ENCODE data around the gene PCGF2. TPM values are rescaled to one million over a fixed set of nuclear protein-coding genes. Genes with fewer than 3 reads are reported as not detected.
"Not testable (repeated sequence)": the region's sequence is repeated elsewhere in the genome, so short reads cannot be mapped to it uniquely, and the experiment has no call there.

PCGF2 gene
- total RNA-seq, 6 donors from 2014 or later, result 14.6 to 51.7 (median 31.9) TPM

- DNase-seq (no peak), ATAC-seq (ENCODE audit: low FRiP score in 2 of 2) (no peak)
- Histone ChIP-seq H3K27me3 (no peaks in the 10 kb centered on the region), H3K9me3 (no peaks in the 10 kb centered on the region), H3K4me3 (no peak overlapping the region), H3K27ac (no peak overlapping the region), H3K36me3 (peaks cover 0 to 4% (median 0%) of the 10 kb centered on the region in 4 donors), H3K4me1 (peaks cover 23 to 44% (median 37%) of the 10 kb centered on the region in 4 donors)
- TF ChIP-seq POLR2AphosphoS5 (IDR thresholded peaks at IDR 0.05), result no peak
- 96 to 99% methylated on average over 5 of the region's 5 CpGs for WGBS, 2 donors
Observed at GRCh38 chr17:38794221-38794620, 46.1 kb upstream of the PCGF2 start.

GRCh38 chr17:38791162-38791561 lies 43.0 kb upstream of the PCGF2 start:
- no peak overlapping the region for H3K4me3 ChIP-seq
- H3K27me3 ChIP-seq, result no peaks in the 10 kb centered on the region
- no peak for TF ChIP-seq POLR2A (IDR thresholded peaks at IDR 0.05)
- TF ChIP-seq EP300 (IDR thresholded peaks at IDR 0.05), result no peak
- no peak for TF ChIP-seq POLR2AphosphoS5 (IDR thresholded peaks at IDR 0.05)
- TF ChIP-seq CTCF (IDR thresholded peaks at IDR 0.05), result no peak
- ATAC-seq (ENCODE audit: low FRiP score in 2 of 2), result no peak
- H3K4me1 ChIP-seq, result peaks cover 0 to 21% (median 14%) of the 10 kb centered on the region in 4 donors
- no peak for DNase-seq
- no peaks in the 10 kb centered on the region for H3K9me3 ChIP-seq
- H3K27ac ChIP-seq, result peak overlapping the region in 1 of 4 donors; percentile 64
- WGBS, 2 donors, result 92 to 94% methylated on average over 5 of the region's 5 CpGs
- peaks cover 0 to 10% (median 7%) of the 10 kb centered on the region in 4 donors for H3K36me3 ChIP-seq

GRCh38 chr17:38790148-38790707 lies 42.1 kb upstream of the PCGF2 start:
- not testable (repeated sequence) for DNase-seq

GRCh38 chr17:38789185-38789584 lies 41.0 kb upstream of the PCGF2 start:
- DNase-seq, result no peak
- no peak for ATAC-seq (ENCODE audit: low FRiP score in 2 of 2)
- no peak overlapping the region for H3K4me3 ChIP-seq
- no peaks in the 10 kb centered on the region for H3K27me3 ChIP-seq
- TF ChIP-seq POLR2A (IDR thresholded peaks at IDR 0.05), result no peak
- TF ChIP-seq EP300 (IDR thresholded peaks at IDR 0.05), result no peak
- no peak for TF ChIP-seq POLR2AphosphoS5 (IDR thresholded peaks at IDR 0.05)
- no peak for TF ChIP-seq CTCF (IDR thresholded peaks at IDR 0.05)
- H3K27ac ChIP-seq, result peak overlapping the region in 2 of 4 donors; percentile 25 to 27
- peaks cover 0 to 17% (median 13%) of the 10 kb centered on the region in 4 donors for H3K4me1 ChIP-seq
- H3K36me3 ChIP-seq, result peaks cover 9 to 29% (median 25%) of the 10 kb centered on the region in 4 donors
- WGBS, 2 donors, result 9 to 27% methylated on average over 1 of the region's 1 CpG
- H3K9me3 ChIP-seq, result no peaks in the 10 kb centered on the region

More at GRCh38 chr17:38790148-38790707, 42.1 kb upstream of the PCGF2 start:
- Histone ChIP-seq H3K27ac (peak overlapping the region in 3 of 4 donors; percentile 32 to 64 (median 60)), H3K36me3 (peaks cover 0 to 19% (median 15%) of the 10 kb centered on the region in 4 donors), H3K4me1 (peaks cover 0 to 17% (median 13%) of the 10 kb centered on the region in 4 donors)
- H3K27me3 ChIP-seq; ATAC-seq (ENCODE audit: low FRiP score in 2 of 2); H3K4me3 ChIP-seq; H3K9me3 ChIP-seq: not testable (repeated sequence)
- 68 to 70% methylated on average over 13 of the region's 13 CpGs for WGBS, 2 donors

- not testable (repeated sequence) for H3K4me3 ChIP-seq; DNase-seq; H3K9me3 ChIP-seq; H3K27ac ChIP-seq; H3K27me3 ChIP-seq; ATAC-seq (ENCODE audit: low FRiP score in 2 of 2)
- H3K4me1 ChIP-seq, result peaks cover 0 to 17% (median 13%) of the 10 kb centered on the region in 4 donors
- 92 to 97% methylated on average over 4 of the region's 4 CpGs for whole genome bisulfite sequencing, 2 donors
- peaks cover 13 to 41% (median 36%) of the 10 kb centered on the region in 4 donors for H3K36me3 ChIP-seq
Observed at GRCh38 chr17:38787999-38788398, 39.9 kb upstream of the PCGF2 start.

- Histone ChIP-seq H3K36me3 (peaks cover 19 to 54% (median 51%) of the 10 kb centered on the region in 4 donors), H3K4me3 (no peak overlapping the region), H3K27ac (no peak overlapping the region), H3K27me3 (no peaks in the 10 kb centered on the region), H3K9me3 (no peaks in the 10 kb centered on the region), H3K4me1 (peaks cover 0 to 17% (median 13%) of the 10 kb centered on the region in 4 donors)
- DNase-seq, result no peak
- TF ChIP-seq POLR2AphosphoS5 (IDR thresholded peaks at IDR 0.05) (no peak), CTCF (IDR thresholded peaks at IDR 0.05) (no peak), POLR2A (IDR thresholded peaks at IDR 0.05) (no peak), EP300 (IDR thresholded peaks at IDR 0.05) (no peak)
- ATAC-seq (ENCODE audit: low FRiP score in 2 of 2), result no peak
- WGBS, 2 donors, result 77 to 82% methylated on average over 5 to 6 of the region's 6 CpGs
Observed at GRCh38 chr17:38786372-38786771, 38.2 kb upstream of the PCGF2 start.
